Measurements from ENCODE around the gene LPCAT3.

Gene LPCAT3

DNA sequence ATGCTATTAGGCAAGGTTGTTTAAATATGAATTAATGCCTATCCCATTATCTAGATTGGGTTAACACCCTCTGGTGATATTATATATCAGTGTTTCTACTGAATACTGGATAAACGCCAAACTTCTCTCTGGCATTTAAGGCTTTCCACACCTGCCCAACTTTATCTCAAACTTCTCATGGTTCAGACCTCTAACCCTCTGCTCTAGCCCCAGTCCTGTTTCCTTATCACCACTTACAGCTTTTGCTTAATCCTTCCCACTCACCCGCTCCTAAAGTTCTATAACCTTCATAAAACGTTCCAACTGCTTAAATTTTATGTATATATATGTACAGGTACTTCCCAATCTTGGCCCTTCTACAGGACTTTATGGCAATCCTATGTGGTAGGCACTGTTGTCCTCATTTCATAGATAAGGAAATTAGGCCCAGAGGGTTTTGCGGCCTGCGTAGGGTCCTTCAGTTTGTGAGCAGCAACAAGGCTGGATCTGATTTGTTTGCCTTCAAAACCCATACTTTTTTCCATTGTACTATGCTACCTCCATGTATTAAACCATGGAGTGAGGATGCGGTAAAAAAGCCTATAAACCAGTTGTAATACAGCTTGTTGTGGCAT is 1.2 kb downstream of the LPCAT3 start:
- Histone ChIP-seq H3K79me2 (ENCODE audit: control insufficient read depth, low read length) (peaks cover 22% of the 10 kb centered on the region), H3K36me3 (ENCODE audit: control insufficient read depth, low read length) (peaks cover 36% of the 10 kb centered on the region), H3K4me2 (ENCODE audit: low read length) (peak overlapping the region; percentile 92), H4K20me1 (ENCODE audit: control insufficient read depth, insufficient read depth, low read depth, low read length) (no peaks in the 10 kb centered on the region), H3K9me3 (ENCODE audit: control insufficient read depth, insufficient read depth, low read length) (no peaks in the 10 kb centered on the region), H3F3A (ENCODE audit: control insufficient read depth, insufficient read depth) (peaks cover 8% of the 10 kb centered on the region), H3K27me3 (ENCODE audit: control insufficient read depth, low read length) (no peaks in the 10 kb centered on the region), H3K27ac (ENCODE audit: low read depth, low read length) (no peak overlapping the region), H3K4me1 (ENCODE audit: control insufficient read depth, low read length) (peaks cover 19% of the 10 kb centered on the region), H3K9me2 (replicated peaks; ENCODE audit: control insufficient read depth, low read length) (no peaks in the 10 kb centered on the region), H3K4me3 (ENCODE audit: low read length) (peak overlapping the region; percentile 97)
- TF ChIP-seq, protein P1, sequence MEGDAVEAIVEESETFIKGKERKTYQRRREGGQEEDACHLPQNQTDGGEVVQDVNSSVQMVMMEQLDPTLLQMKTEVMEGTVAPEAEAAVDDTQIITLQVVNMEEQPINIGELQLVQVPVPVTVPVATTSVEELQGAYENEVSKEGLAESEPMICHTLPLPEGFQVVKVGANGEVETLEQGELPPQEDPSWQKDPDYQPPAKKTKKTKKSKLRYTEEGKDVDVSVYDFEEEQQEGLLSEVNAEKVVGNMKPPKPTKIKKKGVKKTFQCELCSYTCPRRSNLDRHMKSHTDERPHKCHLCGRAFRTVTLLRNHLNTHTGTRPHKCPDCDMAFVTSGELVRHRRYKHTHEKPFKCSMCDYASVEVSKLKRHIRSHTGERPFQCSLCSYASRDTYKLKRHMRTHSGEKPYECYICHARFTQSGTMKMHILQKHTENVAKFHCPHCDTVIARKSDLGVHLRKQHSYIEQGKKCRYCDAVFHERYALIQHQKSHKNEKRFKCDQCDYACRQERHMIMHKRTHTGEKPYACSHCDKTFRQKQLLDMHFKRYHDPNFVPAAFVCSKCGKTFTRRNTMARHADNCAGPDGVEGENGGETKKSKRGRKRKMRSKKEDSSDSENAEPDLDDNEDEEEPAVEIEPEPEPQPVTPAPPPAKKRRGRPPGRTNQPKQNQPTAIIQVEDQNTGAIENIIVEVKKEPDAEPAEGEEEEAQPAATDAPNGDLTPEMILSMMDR (IDR thresholded peaks at IDR 0.05; ENCODE audit: low read depth, low read length, poor library complexity, severe bottlenecking): no peak
- TF ChIP-seq EZH2phosphoT487 (IDR thresholded peaks at IDR 0.05; ENCODE audit: borderline replicate concordance, low read length): no peak

DNA sequence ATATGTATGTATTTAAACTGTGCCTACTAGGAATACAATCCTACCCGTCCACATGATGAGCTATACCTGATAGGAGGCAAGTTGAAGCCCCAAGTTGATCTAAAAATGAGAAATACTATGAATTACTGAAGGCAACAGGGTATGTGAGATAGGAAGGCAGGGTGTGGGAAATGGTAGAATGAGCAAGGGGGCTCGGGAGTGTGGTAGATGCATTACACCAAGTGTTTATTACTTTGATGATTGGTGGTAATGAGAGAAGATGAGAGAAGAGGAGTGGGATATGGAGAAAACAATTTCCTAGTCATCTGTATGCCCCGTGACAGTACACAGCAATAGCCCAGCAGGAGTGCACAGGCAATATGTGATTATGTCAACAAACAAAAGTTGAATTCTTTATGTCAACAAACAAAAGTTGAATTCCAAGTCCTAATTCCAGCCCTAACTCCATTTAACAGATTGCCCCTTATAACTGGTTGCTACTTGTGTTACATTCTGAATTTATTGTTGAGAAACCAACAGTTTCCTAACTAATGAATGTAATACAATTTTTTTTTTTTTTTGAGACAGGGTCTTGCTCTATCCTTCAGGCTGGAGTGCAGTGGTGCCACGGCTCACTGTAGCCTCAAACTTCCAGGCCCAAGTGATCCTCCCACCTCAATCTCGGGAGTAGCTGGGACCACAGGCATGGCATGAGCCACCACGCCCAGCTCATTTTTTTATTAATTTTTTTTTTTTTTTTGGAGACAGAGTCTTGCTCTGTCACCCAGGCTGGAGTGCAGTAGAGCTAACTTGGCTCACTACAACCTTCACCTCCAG is 2.5 kb downstream of the LPCAT3 start:
- no peak overlapping the region for H3K4me2 ChIP-seq (ENCODE audit: low read length)
- H3K4me1 ChIP-seq (ENCODE audit: control insufficient read depth, low read length): peaks cover 19% of the 10 kb centered on the region
- H3K9me3 ChIP-seq (ENCODE audit: control insufficient read depth, insufficient read depth, low read length): no peaks in the 10 kb centered on the region
- H3K27ac ChIP-seq (ENCODE audit: low read depth, low read length): no peak overlapping the region
- TF ChIP-seq, protein P1 (IDR thresholded peaks at IDR 0.05; ENCODE audit: low read depth, low read length, poor library complexity, severe bottlenecking): no peak
- TF ChIP-seq EZH2phosphoT487 (IDR thresholded peaks at IDR 0.05; ENCODE audit: borderline replicate concordance, low read length): no peak
- H3F3A ChIP-seq (ENCODE audit: control insufficient read depth, insufficient read depth): peaks cover 8% of the 10 kb centered on the region
- no peaks in the 10 kb centered on the region for H3K9me2 ChIP-seq (replicated peaks; ENCODE audit: control insufficient read depth, low read length)
- no peaks in the 10 kb centered on the region for H4K20me1 ChIP-seq (ENCODE audit: control insufficient read depth, insufficient read depth, low read depth, low read length)
- H3K36me3 ChIP-seq (ENCODE audit: control insufficient read depth, low read length): peaks cover 39% of the 10 kb centered on the region
- H3K4me3 ChIP-seq (ENCODE audit: low read length): no peak overlapping the region
- peaks cover 22% of the 10 kb centered on the region for H3K79me2 ChIP-seq (ENCODE audit: control insufficient read depth, low read length)
- H3K27me3 ChIP-seq (ENCODE audit: control insufficient read depth, low read length): no peaks in the 10 kb centered on the region

DNA sequence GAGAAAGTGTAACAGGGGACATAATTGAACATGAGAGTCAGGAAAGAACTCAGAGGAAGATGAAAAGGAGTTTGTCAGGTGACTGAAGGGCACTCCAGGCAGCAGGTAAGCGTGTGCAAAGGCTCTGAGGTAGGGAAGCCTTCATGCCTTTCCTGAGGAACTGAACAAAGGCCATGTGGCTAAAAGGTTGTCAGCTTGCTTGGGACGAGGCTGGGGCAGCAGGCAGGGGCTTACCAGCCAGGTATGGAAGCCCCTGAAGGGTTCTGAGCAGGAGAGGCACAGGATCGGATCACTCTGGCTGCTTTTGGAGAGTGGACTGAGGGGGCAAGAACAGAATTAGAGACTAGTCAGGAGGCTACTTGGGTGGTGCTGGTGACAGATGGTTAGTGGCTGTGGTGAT is 5.2 kb downstream of the LPCAT3 start:
- peaks cover 11% of the 10 kb centered on the region for H3F3A ChIP-seq (ENCODE audit: control insufficient read depth, insufficient read depth)
- H3K4me3 ChIP-seq (ENCODE audit: low read length): no peak overlapping the region
- peaks cover 17% of the 10 kb centered on the region for H3K4me1 ChIP-seq (ENCODE audit: control insufficient read depth, low read length)
- TF ChIP-seq, protein P1 (IDR thresholded peaks at IDR 0.05; ENCODE audit: low read depth, low read length, poor library complexity, severe bottlenecking): no peak
- TF ChIP-seq EZH2phosphoT487 (IDR thresholded peaks at IDR 0.05; ENCODE audit: borderline replicate concordance, low read length): no peak
- H3K27me3 ChIP-seq (ENCODE audit: control insufficient read depth, low read length): no peaks in the 10 kb centered on the region
- no peaks in the 10 kb centered on the region for H3K9me3 ChIP-seq (ENCODE audit: control insufficient read depth, insufficient read depth, low read length)
- no peaks in the 10 kb centered on the region for H3K9me2 ChIP-seq (replicated peaks; ENCODE audit: control insufficient read depth, low read length)
- peaks cover 50% of the 10 kb centered on the region for H3K36me3 ChIP-seq (ENCODE audit: control insufficient read depth, low read length)
- H4K20me1 ChIP-seq (ENCODE audit: control insufficient read depth, insufficient read depth, low read depth, low read length): no peaks in the 10 kb centered on the region
- H3K27ac ChIP-seq (ENCODE audit: low read depth, low read length): no peak overlapping the region
- H3K4me2 ChIP-seq (ENCODE audit: low read length): no peak overlapping the region
- peaks cover 21% of the 10 kb centered on the region for H3K79me2 ChIP-seq (ENCODE audit: control insufficient read depth, low read length)

All from DOHH2 (cell line).